Measurements from ENCODE around the gene NCK2. TPM values are rescaled to one million over a fixed set of nuclear protein-coding genes. Genes with fewer than 3 reads are reported as not detected.
A peak's percentile ranks its signal among the peaks of the same experiment; 100 is the strongest.

NCK2 gene
- total RNA-seq, 1 experiment from 2014 or later = 26.7 TPM

GRCh38 chr2:105853354-105854088 is 108.8 kb downstream of the NCK2 start:
- no peaks in the 10 kb centered on the region for H3K9me3 ChIP-seq (ENCODE audit: control insufficient read depth in 1 of 2, insufficient read depth in 1 of 2, low read depth in 1 of 2, low read length in 2 of 2)
- H3K27ac ChIP-seq (ENCODE audit: low read depth, low read length) = peak overlapping the region; percentile 60
- RAD21 ChIA-PET (ENCODE audit: low non-redundant PET in 1 of 2, low total read pairs in 2 of 2, uncharacterized antibody in 2 of 2, unreplicated experiment in 2 of 2) = no interaction called here
- H3K4me1 ChIP-seq (ENCODE audit: control insufficient read depth in 1 of 2, insufficient read depth in 2 of 2, low read length in 2 of 2) = peaks cover 46 to 55% of the 10 kb centered on the region in 2 experiments
- peak; percentile 87 for ATAC-seq
- H3K27me3 ChIP-seq (ENCODE audit: insufficient read depth, low read length) = no peaks in the 10 kb centered on the region
- no peaks in the 10 kb centered on the region for H3K36me3 ChIP-seq (ENCODE audit: control insufficient read depth in 1 of 2, insufficient read depth in 2 of 2, low read length in 2 of 2)
- BruUV-seq (replicated peaks) = no TSS peak
- peak; percentile 40 for DNase-seq (ENCODE audit: low read depth, low spot score)
- H3K4me2 ChIP-seq (ENCODE audit: low read length) = peak overlapping the region; percentile 76
- peak overlapping the region in 1 of 2 experiments; percentile 47; a peak in 2 of 4 replicates for H3K4me3 ChIP-seq (replicated peaks in 1 of 2; ENCODE audit: low read depth in 1 of 2, low read length in 2 of 2)
- 0 out of 2 replicates have a peak, but pooled peaks cover 11% of the 10 kb centered on the region for H3K79me2 ChIP-seq (ENCODE audit: insufficient read depth, low read length)
- H4K20me1 ChIP-seq (ENCODE audit: insufficient read depth) = no peaks in the 10 kb centered on the region
- no peak overlapping the region for H2AFZ ChIP-seq (ENCODE audit: low read depth, low read length, poor library complexity, severe bottlenecking)
- peak overlapping the region; percentile 12; the same call in 1 of the 2 replicates for H3K9ac ChIP-seq (ENCODE audit: low read length)
- POLR2A ChIA-PET = no interaction called here
- no peaks in the 10 kb centered on the region for H3K9me2 ChIP-seq (ENCODE audit: insufficient read depth)
- CTCF ChIA-PET = no interaction called here
- intact Hi-C loops (cut with micrococcal nuclease) = no loop called here
- TF ChIP-seq SRF (IDR thresholded peaks at IDR 0.05; ENCODE audit: low read depth) = peak; percentile 20; the same call in 1 of the 2 replicates
- peak; percentile 61 for TF ChIP-seq JUND (IDR thresholded peaks at IDR 0.05)
- TF ChIP-seq SP1 (IDR thresholded peaks at IDR 0.05; ENCODE audit: low read depth) = peak; percentile 97
- peak; percentile 80; the same call in 1 of the 2 replicates for TF ChIP-seq CBX3 (IDR thresholded peaks at IDR 0.05; ENCODE audit: low read depth)
- TF ChIP-seq, protein P1, sequence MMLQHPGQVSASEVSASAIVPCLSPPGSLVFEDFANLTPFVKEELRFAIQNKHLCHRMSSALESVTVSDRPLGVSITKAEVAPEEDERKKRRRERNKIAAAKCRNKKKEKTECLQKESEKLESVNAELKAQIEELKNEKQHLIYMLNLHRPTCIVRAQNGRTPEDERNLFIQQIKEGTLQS (IDR thresholded peaks at IDR 0.05) = no peak
- no peak for TF ChIP-seq EGR1 (IDR thresholded peaks at IDR 0.05; ENCODE audit: low read depth)
- TF ChIP-seq, protein P2, sequence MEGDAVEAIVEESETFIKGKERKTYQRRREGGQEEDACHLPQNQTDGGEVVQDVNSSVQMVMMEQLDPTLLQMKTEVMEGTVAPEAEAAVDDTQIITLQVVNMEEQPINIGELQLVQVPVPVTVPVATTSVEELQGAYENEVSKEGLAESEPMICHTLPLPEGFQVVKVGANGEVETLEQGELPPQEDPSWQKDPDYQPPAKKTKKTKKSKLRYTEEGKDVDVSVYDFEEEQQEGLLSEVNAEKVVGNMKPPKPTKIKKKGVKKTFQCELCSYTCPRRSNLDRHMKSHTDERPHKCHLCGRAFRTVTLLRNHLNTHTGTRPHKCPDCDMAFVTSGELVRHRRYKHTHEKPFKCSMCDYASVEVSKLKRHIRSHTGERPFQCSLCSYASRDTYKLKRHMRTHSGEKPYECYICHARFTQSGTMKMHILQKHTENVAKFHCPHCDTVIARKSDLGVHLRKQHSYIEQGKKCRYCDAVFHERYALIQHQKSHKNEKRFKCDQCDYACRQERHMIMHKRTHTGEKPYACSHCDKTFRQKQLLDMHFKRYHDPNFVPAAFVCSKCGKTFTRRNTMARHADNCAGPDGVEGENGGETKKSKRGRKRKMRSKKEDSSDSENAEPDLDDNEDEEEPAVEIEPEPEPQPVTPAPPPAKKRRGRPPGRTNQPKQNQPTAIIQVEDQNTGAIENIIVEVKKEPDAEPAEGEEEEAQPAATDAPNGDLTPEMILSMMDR (IDR thresholded peaks at IDR 0.05 in 2 of 3, conservative IDR thresholded peaks at IDR 0.05 in 1 of 3; ENCODE audit: borderline replicate concordance in 1 of 3, insufficient read depth in 1 of 3, low read depth in 2 of 3, low read length in 2 of 3) = no peak
- no peak for TF ChIP-seq EZH2 (IDR thresholded peaks at IDR 0.05)
- TF ChIP-seq CEBPB (IDR thresholded peaks at IDR 0.05; ENCODE audit: low read depth) = 0 out of 2 replicates have a peak, but pooled peaks have one; percentile 36
- TF ChIP-seq ZBTB33 (IDR thresholded peaks at IDR 0.05; ENCODE audit: extremely low read depth, insufficient replicate concordance, low read length) = no peak
- TF ChIP-seq TCF7L2 (IDR thresholded peaks at IDR 0.05; ENCODE audit: borderline replicate concordance, extremely low read depth, insufficient read depth, insufficient read length) = no peak
- no peak for TF ChIP-seq ZFX (IDR thresholded peaks at IDR 0.05)
- TF ChIP-seq, protein P3, sequence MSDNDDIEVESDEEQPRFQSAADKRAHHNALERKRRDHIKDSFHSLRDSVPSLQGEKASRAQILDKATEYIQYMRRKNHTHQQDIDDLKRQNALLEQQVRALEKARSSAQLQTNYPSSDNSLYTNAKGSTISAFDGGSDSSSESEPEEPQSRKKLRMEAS (IDR thresholded peaks at IDR 0.05) = 0 out of 2 replicates have a peak, but pooled peaks have one; percentile 22
- TF ChIP-seq ZNF274 (IDR thresholded peaks at IDR 0.05; ENCODE audit: low read depth, low read length) = no peak
- TF ChIP-seq RAD21 (IDR thresholded peaks at IDR 0.05; ENCODE audit: low read depth) = peak; percentile 29
- peak; percentile 73 for TF ChIP-seq SIN3A (IDR thresholded peaks at IDR 0.05; ENCODE audit: low read depth)
- no peak for TF ChIP-seq REST (IDR thresholded peaks at IDR 0.05; ENCODE audit: low read depth)
- peak; percentile 44 for TF ChIP-seq YY1 (IDR thresholded peaks at IDR 0.05; ENCODE audit: extremely low read depth, insufficient replicate concordance, low read depth, low read length)
- TF ChIP-seq ELF1 (IDR thresholded peaks at IDR 0.05; ENCODE audit: borderline replicate concordance, low read depth) = no peak
